ENCODE measurements around the gene PRTFDC1. TPM values are rescaled to one million over a fixed set of nuclear protein-coding genes. Genes with fewer than 3 reads are reported as not detected.

The PRTFDC1 gene
- polyA plus RNA-seq, 1 donor (not counting 4 experiments of a cell fraction or from before 2014, with no cell fraction given): 2.2 TPM

- no peaks in the 10 kb centered on the region for H3K9me3 ChIP-seq (ENCODE audit: control insufficient read depth, low read depth, low read length)
- H3K4me2 ChIP-seq (ENCODE audit: control insufficient read depth, extremely low read depth, insufficient read depth, low read depth, low read length): no peak overlapping the region
- no peaks in the 10 kb centered on the region for H3K36me3 ChIP-seq (ENCODE audit: control insufficient read depth in 2 of 2, extremely low read depth in 1 of 2, insufficient read depth in 2 of 2, low read length in 2 of 2)
- H3K9me1 ChIP-seq (ENCODE audit: control insufficient read depth, extremely low read depth, insufficient read depth, low read length): no peaks in the 10 kb centered on the region
- no peak for DNase-seq (ENCODE audit: low read depth, low spot score)
- TF ChIP-seq EZH2 (IDR thresholded peaks at IDR 0.05; ENCODE audit: low read length): no peak
- TF ChIP-seq CTCF (optimal IDR thresholded peaks at IDR 0.05 in 1 of 3, IDR thresholded peaks at IDR 0.05 in 1 of 3, conservative IDR thresholded peaks at IDR 0.05 in 1 of 3; ENCODE audit: extremely low read depth in 1 of 3, insufficient read depth in 2 of 3, low read length in 3 of 3): no peak
- dilution Hi-C loops (cut with MboI; ENCODE audit: extremely low pct_ligation_motif_present, low sequenced_read_pairs): no loop called here
- H3K27ac ChIP-seq (ENCODE audit: control insufficient read depth, insufficient read depth, low read length): no peak overlapping the region
- peaks cover 13% of the 10 kb centered on the region for H3K4me1 ChIP-seq (ENCODE audit: control insufficient read depth, extremely low read depth, insufficient read depth, low read length)
- no peak overlapping the region for H3K4me3 ChIP-seq (ENCODE audit: control insufficient read depth in 2 of 3, extremely low read depth in 1 of 3, insufficient read depth in 2 of 3, low read depth in 1 of 3, low read length in 3 of 3)
- no peaks in the 10 kb centered on the region for H3K79me2 ChIP-seq (ENCODE audit: control insufficient read depth, insufficient read depth, low read length)
- H2AFZ ChIP-seq (ENCODE audit: control insufficient read depth, low read length): no peak overlapping the region
- FAIRE-seq: no peak
- H3K27me3 ChIP-seq (ENCODE audit: control insufficient read depth, extremely low read depth, insufficient read depth, low read length): no peaks in the 10 kb centered on the region
- no peaks in the 10 kb centered on the region for H4K20me1 ChIP-seq (ENCODE audit: control insufficient read depth, extremely low read depth, insufficient read depth, low read length)
- no peak overlapping the region for H3K9ac ChIP-seq (ENCODE audit: control insufficient read depth, extremely low read depth, insufficient read depth, low read length)
These were observed 69.2 kb downstream of the PRTFDC1 start for GRCh38 chr10:24883176-24883575.

GRCh38 chr10:24882047-24882698 is 70.2 kb downstream of the PRTFDC1 start:
- peaks cover 13% of the 10 kb centered on the region for H3K4me1 ChIP-seq (ENCODE audit: control insufficient read depth, extremely low read depth, insufficient read depth, low read length)
- H3K79me2 ChIP-seq (ENCODE audit: control insufficient read depth, insufficient read depth, low read length): no peaks in the 10 kb centered on the region
- peak overlapping the region; percentile 43 for H2AFZ ChIP-seq (ENCODE audit: control insufficient read depth, low read length)
- DNase-seq (ENCODE audit: low read depth, low spot score) (no peak), FAIRE-seq (no peak)
- peak overlapping the region; percentile 10 for H3K4me2 ChIP-seq (ENCODE audit: control insufficient read depth, extremely low read depth, insufficient read depth, low read depth, low read length)
- H3K9me1 ChIP-seq (ENCODE audit: control insufficient read depth, extremely low read depth, insufficient read depth, low read length): no peaks in the 10 kb centered on the region
- dilution Hi-C loops (cut with MboI; ENCODE audit: extremely low pct_ligation_motif_present, low sequenced_read_pairs): no loop called here
- H3K27ac ChIP-seq (ENCODE audit: control insufficient read depth, insufficient read depth, low read length): no peak overlapping the region
- no peak overlapping the region for H3K9ac ChIP-seq (ENCODE audit: control insufficient read depth, extremely low read depth, insufficient read depth, low read length)
- H3K36me3 ChIP-seq (ENCODE audit: control insufficient read depth in 2 of 2, extremely low read depth in 1 of 2, insufficient read depth in 2 of 2, low read length in 2 of 2): no peaks in the 10 kb centered on the region
- TF ChIP-seq EZH2 (IDR thresholded peaks at IDR 0.05; ENCODE audit: low read length) (no peak), CTCF (optimal IDR thresholded peaks at IDR 0.05 in 1 of 3, IDR thresholded peaks at IDR 0.05 in 1 of 3, conservative IDR thresholded peaks at IDR 0.05 in 1 of 3; ENCODE audit: extremely low read depth in 1 of 3, insufficient read depth in 2 of 3, low read length in 3 of 3) (no peak)
- no peaks in the 10 kb centered on the region for H3K27me3 ChIP-seq (ENCODE audit: control insufficient read depth, extremely low read depth, insufficient read depth, low read length)
- H3K4me3 ChIP-seq (ENCODE audit: control insufficient read depth in 2 of 3, extremely low read depth in 1 of 3, insufficient read depth in 2 of 3, low read depth in 1 of 3, low read length in 3 of 3): no peak overlapping the region
- no peaks in the 10 kb centered on the region for H3K9me3 ChIP-seq (ENCODE audit: control insufficient read depth, low read depth, low read length)
- no peaks in the 10 kb centered on the region for H4K20me1 ChIP-seq (ENCODE audit: control insufficient read depth, extremely low read depth, insufficient read depth, low read length)
